GM12892 (cell line): ENCODE results near the gene IL2RG.

Experiments used
- POLR2AphosphoS5 ChIP-seq: IDR thresholded peaks from 2 replicates; pipeline ENCODE4 v1.6.1; 2011; ENCODE audit warnings: low read depth, low read length, control low read depth
- TAF1 ChIP-seq: IDR thresholded peaks from 2 replicates; pipeline ENCODE4 v1.6.1; 2011; ENCODE audit warnings: low read depth, mild to moderate bottlenecking, control low read depth, low read length, borderline replicate concordance

GRCh38 chrX:71098302-71098701, 13.1 kb downstream of the IL2RG start:
- TF ChIP-seq TAF1, result no peak
- TF ChIP-seq POLR2AphosphoS5, result no peak
